Left lobe of liver (tissue), 1 donor: ENCODE data around the gene ZSCAN25. TPM values are rescaled to one million over a fixed set of nuclear protein-coding genes. Genes with fewer than 3 reads are reported as not detected.

Experiments used
- total RNA-seq: library from RNA; stranded (reverse); gene quantifications from one replicate; pipeline ENCODE4 v1.2.1, GENCODE V29; 2021
- donor health status: DM: no; HTN: yes; CAD: no.

Gene ZSCAN25
- total RNA-seq, 1 donor from 2014 or later, result 5.5 TPM

Other genes starting within 250 kb of the ZSCAN25 start
- gene ARPC1B, start 242.2 kb upstream of the ZSCAN25 start, total RNA-seq, result 37.4 TPM
- gene PDAP1, start 208.3 kb upstream of the ZSCAN25 start, total RNA-seq, result 32.7 TPM
- gene BUD31, start 208.0 kb upstream of the ZSCAN25 start, total RNA-seq, result 25.8 TPM
- gene PTCD1, start 178.1 kb upstream of the ZSCAN25 start, total RNA-seq, result 2.3 TPM
- gene CPSF4, start 178.0 kb upstream of the ZSCAN25 start, total RNA-seq, result 14.4 TPM
- gene ATP5MF, start 150.8 kb upstream of the ZSCAN25 start, total RNA-seq, result 130 TPM
- 5.2 TPM for gene ZNF789, start 144.1 kb upstream of the ZSCAN25 start, total RNA-seq
- gene ZNF394, start 116.7 kb upstream of the ZSCAN25 start, total RNA-seq, result 8.6 TPM
- gene ZKSCAN5, start 112.3 kb upstream of the ZSCAN25 start, total RNA-seq, result 3.0 TPM
- 2.2 TPM for gene FAM200A, start 64.8 kb upstream of the ZSCAN25 start, total RNA-seq
- 24.0 TPM for gene ZNF655, start 58.3 kb upstream of the ZSCAN25 start, total RNA-seq
- 0.18 TPM for gene TMEM225B, start 18.7 kb upstream of the ZSCAN25 start, total RNA-seq
- gene CYP3A5, start 63.0 kb downstream of the ZSCAN25 start, total RNA-seq, result 564 TPM
- 17.5 TPM for gene CYP3A7, start 118.2 kb downstream of the ZSCAN25 start, total RNA-seq
- 1,005 TPM for gene CYP3A4, start 167.2 kb downstream of the ZSCAN25 start, total RNA-seq
- gene CYP3A43, start 211.1 kb downstream of the ZSCAN25 start, total RNA-seq, result 27.3 TPM